ENCODE results near the gene TMIGD1.

The TMIGD1 gene

GRCh38 chr17:30274887-30275286 is 59.0 kb downstream of the TMIGD1 start:
- no peak overlapping the region for H3K4me3 ChIP-seq (ENCODE audit: low read depth, low read length)
- DNase-seq (ENCODE audit: low read depth), result no peak
- no peak for TF ChIP-seq MAX (IDR thresholded peaks at IDR 0.05; ENCODE audit: low read depth, low read length)
- no peak for TF ChIP-seq MYC (IDR thresholded peaks at IDR 0.05; ENCODE audit: low read depth, low read length)
- no peak for TF ChIP-seq POLR2A (IDR thresholded peaks at IDR 0.05; ENCODE audit: extremely low read depth, insufficient read length)
- no peak for TF ChIP-seq CTCF (IDR thresholded peaks at IDR 0.05; ENCODE audit: low read depth, low read length)

GRCh38 chr17:30273373-30273772 is 60.5 kb downstream of the TMIGD1 start:
- H3K4me3 ChIP-seq (ENCODE audit: low read depth, low read length), result no peak overlapping the region
- no peak for DNase-seq (ENCODE audit: low read depth)
- TF ChIP-seq MYC (IDR thresholded peaks at IDR 0.05; ENCODE audit: low read depth, low read length) (no peak), CTCF (IDR thresholded peaks at IDR 0.05; ENCODE audit: low read depth, low read length) (no peak), MAX (IDR thresholded peaks at IDR 0.05; ENCODE audit: low read depth, low read length) (no peak), POLR2A (IDR thresholded peaks at IDR 0.05; ENCODE audit: extremely low read depth, insufficient read length) (no peak)

- DNase-seq (ENCODE audit: low read depth), result no peak
- TF ChIP-seq POLR2A (IDR thresholded peaks at IDR 0.05; ENCODE audit: extremely low read depth, insufficient read length), result no peak
- TF ChIP-seq MYC (IDR thresholded peaks at IDR 0.05; ENCODE audit: low read depth, low read length), result no peak
- no peak for TF ChIP-seq CTCF (IDR thresholded peaks at IDR 0.05; ENCODE audit: low read depth, low read length)
- TF ChIP-seq MAX (IDR thresholded peaks at IDR 0.05; ENCODE audit: low read depth, low read length), result no peak
- no peak overlapping the region for H3K4me3 ChIP-seq (ENCODE audit: low read depth, low read length)
Measured at GRCh38 chr17:30271102-30271501, 62.8 kb downstream of the TMIGD1 start.

GRCh38 chr17:30267625-30268024 is 66.2 kb downstream of the TMIGD1 start:
- TF ChIP-seq MAX (IDR thresholded peaks at IDR 0.05; ENCODE audit: low read depth, low read length), result no peak
- TF ChIP-seq MYC (IDR thresholded peaks at IDR 0.05; ENCODE audit: low read depth, low read length), result no peak
- no peak for TF ChIP-seq CTCF (IDR thresholded peaks at IDR 0.05; ENCODE audit: low read depth, low read length)
- no peak for TF ChIP-seq POLR2A (IDR thresholded peaks at IDR 0.05; ENCODE audit: extremely low read depth, insufficient read length)
- DNase-seq (ENCODE audit: low read depth), result no peak
- no peak overlapping the region for H3K4me3 ChIP-seq (ENCODE audit: low read depth, low read length)
